ENCODE measurements around the gene KRTAP12-3.
"Not testable (repeated sequence)": the region's sequence is repeated elsewhere in the genome, so short reads cannot be mapped to it uniquely, and the experiment has no call there.

The KRTAP12-3 gene

GRCh38 chr21:44650973-44651675 is 6.6 kb upstream of the KRTAP12-3 start:
- DNase-seq (ENCODE audit: low read depth): no peak

DNA sequence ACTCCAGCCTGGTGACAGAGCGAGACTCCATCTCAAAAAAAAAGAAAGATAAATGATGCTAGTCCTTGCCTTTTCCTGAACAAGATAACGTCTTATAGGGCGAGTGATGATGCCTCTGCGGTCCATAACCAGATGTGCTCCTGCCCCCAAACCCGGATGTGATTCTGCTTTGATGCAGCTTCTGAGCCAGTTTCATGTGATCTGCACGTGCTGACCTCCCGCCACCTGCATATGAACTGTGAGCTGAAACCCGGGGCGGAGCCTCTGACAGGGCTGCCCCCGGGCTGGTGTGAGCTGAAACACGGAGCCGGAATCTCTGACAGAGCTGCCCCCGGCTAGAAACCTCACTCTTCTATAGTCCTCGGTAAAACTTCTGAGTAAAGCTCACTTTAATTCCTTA is 4.6 kb upstream of the KRTAP12-3 start:
- DNase-seq (ENCODE audit: low read depth): no peak

DNA sequence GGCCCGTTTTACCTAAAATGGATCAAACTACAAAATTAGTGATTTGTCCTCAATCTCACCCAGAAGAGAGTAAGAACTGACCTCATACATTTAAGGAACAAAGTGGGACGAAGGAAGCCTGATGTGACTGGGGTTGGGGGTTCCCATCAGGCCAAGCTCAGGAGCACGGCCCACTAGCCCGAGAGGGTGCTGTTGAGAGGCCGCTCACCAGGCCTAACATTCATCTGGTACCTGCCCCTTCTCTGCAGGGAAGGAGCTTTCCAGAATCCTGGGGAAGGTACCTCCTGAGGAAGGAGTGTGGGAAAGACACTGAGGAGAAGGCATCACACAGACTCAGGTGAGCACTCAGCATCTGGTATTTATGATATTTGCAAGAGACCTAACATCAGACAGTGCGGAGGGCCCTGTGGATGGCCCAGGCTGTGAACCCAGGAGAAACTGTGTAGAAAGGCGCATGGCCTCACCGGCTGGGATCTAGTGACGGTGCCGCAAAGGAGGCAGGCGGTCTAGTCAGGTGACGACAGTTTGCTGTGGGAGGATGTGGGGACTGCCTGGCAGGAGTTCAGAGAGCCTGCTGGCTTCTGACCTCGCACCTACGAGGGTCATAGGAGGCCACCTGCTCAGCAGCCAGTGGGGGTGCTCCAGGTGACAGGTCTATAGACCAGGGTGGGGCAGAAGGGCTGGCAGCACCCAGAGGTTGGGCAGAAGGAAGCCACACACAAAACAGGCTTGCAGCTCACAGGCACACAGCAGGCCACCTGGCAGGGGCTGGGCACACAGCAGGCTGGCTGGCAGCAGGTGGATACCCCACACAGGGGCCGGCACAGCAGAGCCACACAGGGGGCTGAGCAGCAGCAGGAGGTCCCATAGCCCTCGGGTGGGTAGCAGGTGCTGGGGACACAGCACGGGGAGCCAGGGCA is 3.8 kb upstream of the KRTAP12-3 start:
- peak; percentile 73 for DNase-seq (ENCODE audit: low read depth)

DNA sequence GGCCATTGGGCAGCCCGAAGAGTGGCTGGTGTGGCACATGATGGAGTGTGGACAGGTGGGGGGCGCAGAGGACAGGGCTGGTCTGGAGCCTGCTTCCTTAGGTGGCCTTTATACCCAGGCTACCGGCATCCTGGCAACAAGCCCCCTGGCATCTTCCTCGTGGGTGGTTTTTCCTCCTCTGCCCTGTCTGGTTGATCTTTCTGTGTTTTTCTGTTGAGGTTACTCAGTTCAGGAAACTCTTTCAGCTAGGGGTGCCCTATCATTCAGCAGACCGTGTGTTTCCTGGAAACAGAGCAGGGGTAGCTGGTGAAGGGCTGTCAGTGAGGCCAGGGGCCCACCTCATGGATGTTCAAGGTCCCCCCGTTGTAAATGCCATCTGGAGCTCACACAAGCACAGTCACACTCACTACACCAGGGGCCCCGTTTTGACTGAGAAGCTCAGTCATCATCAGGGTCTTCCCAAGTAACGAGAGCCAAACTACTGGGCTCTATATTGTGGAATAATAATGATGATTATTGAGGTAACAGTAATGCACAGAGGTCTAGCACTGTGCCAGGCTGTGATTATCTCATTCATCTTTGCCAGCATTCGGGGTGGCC is 3.1 kb upstream of the KRTAP12-3 start, which contains the start of gene KRTAP12-4:
KRTAP12-4 (minus strand) TSS at position 84 of the 600 bp plus-strand sequence; CDS start at position 39, 45 bp downstream.
- no peak for DNase-seq (ENCODE audit: low read depth)

DNA sequence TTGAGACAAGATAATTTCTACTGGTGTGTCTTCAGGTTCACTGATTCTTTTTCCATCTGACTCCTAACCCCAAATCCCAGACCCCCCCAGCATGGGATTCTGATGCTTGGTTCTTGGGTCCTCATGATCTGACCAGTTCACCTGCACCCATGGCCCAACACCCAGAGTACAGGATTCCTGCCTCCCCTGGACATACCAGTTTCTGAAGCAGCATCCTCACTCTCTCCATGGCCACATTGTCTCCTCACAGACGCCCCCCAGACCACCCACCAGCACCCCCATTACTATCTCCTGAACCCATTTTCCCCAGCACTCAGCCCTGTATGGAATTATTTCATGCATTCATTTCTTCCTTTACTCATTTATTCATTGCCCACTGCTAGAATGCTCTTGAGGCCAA is 864 bp upstream of the KRTAP12-3 start:
- DNase-seq (ENCODE audit: low read depth): no peak

- DNase-seq (ENCODE audit: low read depth): no peak
Observed at GRCh38 chr21:44658541-44658910, 794 bp downstream of the KRTAP12-3 start.

DNA sequence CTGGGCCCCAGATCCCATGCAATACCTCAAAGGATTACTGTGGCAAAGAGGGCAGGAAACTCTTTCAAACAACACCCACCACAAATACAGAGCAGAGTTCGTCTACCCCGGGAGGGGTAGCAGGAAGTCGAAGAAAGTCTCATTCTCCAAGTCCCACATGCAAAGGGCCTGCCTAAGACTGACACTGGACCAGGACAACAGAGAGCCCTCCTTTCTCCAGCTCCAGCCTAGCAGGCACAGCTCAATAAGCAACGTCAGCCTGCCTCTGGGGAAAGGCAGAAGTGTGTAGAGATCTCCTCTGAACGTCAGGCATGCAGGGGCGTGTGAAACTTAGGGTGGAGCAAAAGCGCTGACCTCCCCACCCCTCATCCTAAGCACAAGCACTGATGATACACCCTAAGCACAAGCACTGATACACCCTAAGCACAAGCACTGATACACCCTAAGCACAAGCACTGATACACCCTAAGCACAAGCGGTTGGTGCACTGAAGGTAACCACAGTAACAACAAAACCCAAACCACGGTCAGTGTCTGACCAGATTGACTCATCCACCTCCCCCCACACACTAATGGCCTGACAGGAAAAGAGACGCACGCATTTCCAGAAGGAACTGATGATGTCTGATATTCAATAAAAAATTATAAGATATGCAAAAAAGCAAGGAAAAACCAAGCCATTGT is 1.3 kb downstream of the KRTAP12-3 start:
- no peak for DNase-seq (ENCODE audit: low read depth)

DNA sequence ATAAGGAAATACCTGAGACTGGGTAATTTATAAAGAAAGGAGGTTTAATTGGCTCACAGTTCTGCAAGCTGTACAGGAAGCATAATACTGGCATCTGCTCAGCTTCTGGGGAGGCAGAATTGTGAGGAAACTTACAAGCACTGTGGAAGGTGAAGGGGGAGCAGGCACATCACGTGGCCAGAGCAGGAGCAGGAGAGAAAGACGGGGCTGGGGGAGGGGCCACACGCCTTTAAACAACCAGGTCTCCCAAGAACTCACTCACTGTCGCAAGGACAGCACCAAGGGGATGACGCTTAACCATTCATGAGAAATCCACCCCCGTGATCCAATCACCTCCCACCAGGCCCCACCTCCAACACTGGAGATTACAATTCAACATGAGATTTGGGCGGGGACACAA is 3.8 kb downstream of the KRTAP12-3 start:
- DNase-seq (ENCODE audit: low read depth): not testable (repeated sequence)

DNA sequence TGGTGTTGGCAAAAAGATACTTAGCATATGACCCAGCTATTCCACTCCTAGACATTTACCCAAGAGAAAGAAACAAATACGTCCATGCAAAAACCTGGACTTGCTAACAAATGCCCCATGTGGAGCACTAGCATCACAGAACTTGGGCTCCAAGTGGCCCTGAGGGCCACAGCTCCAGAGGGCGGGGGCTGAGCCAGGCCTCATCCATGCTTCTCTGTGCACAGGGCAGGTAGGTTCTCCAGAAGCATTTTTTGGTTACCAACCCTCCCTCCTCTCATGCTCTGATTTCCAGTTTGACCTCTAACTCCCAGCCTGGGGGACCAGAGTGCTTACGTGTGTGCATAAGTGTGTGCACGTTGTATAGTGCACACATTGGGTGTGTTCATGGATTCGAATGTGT is 7.0 kb downstream of the KRTAP12-3 start:
- DNase-seq (ENCODE audit: low read depth): no peak

DNA sequence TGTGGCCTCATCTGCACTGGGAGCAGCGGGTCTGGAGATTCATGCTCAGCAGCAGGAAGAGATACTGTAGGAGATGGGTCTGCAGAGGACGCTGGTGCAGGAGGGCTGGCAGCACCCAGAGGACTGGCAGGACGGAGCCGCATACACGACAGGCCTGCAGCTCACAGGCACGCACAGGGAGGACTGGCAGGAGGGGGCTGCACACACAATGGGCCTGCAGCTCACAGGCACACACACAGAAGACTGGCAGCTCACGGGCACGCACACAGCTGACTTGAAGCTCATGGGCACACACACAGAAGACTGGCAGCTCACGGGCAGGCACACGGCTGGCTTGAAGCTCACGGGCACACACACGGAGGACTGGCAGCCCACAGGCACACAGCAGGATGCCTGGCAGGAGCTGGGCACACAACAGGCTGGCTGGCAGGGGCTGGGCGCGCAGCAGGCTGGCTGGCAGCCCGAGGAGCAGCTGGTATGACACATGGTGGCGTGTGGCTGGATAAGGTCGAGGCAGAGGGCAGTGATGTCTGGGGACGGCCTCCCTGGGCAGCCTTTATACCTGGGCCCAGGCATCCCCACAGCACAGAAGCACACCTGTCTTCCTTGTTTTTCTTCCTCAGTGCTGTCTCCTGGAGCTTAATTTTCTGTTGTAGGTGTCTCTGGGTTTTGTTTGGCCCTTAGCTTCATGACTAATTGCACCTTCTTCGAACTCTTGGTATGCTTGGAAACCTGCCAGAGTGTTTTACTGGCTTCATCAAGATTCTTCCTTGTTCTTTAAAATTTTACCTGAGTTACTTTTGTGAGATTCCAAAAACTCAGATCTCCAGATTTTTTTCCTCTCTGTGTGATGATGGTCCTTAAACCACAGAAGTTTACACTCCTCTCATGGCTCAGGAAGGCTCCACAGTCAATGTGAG is 8.9 kb downstream of the KRTAP12-3 start, which contains the start of gene KRTAP12-2:
KRTAP12-2 (minus strand) TSS at position 527 of the 920 bp plus-strand sequence; CDS start at position 486, 41 bp downstream.
- DNase-seq (ENCODE audit: low read depth): no peak

DNA sequence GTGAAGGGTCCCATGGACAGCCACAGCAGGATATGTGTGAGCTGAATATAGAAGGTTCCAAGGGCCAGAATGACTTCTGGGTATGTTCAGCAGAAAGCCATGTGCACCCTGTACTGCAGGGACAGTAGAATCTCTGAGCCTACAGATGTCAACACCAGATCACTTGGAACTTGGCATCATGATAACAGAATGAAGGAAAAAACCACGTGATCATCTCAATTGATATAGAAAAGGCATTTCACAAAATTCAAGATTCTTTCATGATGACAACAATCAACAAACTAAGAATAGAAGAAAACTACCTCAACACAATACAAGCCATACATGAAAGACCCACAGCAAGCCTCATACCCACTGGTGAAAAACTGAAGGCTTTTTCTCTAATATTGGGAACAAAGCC is 9.9 kb downstream of the KRTAP12-3 start:
- no peak for DNase-seq (ENCODE audit: low read depth)

DNA sequence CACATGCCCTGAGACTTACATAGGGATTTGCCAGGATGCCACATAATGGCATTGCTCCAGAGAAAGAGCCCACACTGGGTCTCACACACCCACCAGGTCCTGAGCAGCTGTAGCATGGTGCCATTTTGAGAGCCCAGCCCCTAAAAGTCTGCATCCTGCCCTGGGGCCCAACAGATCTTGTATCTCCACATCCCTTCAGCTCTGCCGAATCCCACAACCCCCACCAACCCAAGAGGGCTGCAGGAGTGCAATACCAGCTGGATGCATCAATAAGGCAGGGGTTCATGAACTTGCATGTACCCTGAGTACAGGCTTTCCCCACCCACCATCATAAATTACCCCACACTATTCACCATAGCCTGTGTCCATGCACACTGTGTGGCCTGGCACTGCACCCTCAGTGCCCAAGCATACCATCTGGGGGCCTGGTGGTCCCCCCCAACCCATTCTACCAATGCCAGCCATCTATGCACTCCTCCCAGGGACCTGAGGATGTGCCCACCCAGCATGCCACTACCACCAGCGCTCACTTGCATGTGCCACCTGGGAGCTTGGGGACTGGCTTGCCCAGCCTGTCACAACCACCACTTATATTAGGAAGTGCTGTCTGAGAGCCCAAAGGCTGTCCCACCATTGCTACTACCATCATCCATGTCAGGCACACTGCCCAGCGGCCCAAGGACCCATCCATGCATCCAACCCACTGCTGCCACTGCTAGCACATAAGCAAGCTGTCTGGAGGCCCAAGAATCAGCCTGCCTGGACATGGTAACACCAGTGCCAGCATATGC is 13.1 kb downstream of the KRTAP12-3 start:
- no peak for DNase-seq (ENCODE audit: low read depth)

DNA sequence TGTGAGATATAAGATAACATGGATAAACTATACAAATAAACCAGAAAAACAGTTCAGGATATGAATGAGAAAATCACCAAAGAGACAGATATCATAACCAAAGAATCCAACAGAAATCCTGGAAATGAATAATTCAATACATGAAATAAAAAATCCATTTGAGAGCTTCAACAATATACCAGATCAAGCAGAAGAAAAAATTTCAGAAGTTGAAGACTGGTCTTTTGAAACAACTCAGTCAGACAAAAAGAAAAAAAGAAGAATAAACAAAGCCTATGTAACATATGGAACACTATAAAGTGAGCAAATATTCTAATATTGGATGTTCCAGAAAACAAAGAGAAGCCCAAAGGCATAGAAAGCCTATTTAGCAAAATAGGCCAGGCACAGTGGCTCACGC is 14.2 kb downstream of the KRTAP12-3 start:
- DNase-seq (ENCODE audit: low read depth): no peak

- no peak for DNase-seq (ENCODE audit: low read depth)
Observed at GRCh38 chr21:44677881-44678280, 20.1 kb downstream of the KRTAP12-3 start.

GRCh38 chr21:44681152-44681551 is 23.4 kb downstream of the KRTAP12-3 start:
- no peak for DNase-seq (ENCODE audit: low read depth)

DNA sequence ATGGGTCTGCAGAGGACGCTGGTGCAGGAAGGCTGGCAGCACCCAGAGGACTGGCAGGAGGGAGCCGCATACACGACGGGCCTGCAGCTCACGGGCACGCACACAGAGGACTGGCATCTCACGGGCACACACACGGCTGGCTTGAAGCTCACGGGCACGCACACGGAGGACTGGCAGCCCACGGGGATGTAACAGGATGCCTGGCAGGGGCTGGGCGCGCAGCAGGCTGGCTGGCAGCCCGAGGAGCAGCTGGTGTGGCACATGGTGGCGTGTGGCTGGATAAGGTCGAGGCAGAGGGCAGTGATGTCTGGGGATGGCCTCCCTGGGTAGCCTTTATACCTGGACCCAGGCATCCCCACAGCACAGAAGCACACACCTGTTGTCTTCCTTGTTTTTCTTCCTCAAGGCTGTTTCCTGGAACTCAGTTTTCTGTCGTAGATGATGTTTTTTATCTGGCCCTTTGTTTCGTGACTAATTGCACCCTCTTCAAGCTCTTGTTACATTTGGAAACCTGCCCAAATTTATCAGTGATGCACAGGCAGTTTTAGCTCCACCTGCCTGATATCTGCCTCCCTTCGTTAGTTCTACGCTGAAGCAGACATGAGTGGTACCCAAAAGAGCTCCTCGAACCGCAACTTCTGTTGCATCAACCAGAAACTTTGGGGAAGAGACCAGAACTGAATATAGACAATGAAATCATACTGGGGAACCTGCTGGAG is 24.3 kb downstream of the KRTAP12-3 start, which contains the start of gene KRTAP12-1:
KRTAP12-1 (minus strand) TSS at position 303 of the 719 bp plus-strand sequence; CDS start at position 263, 40 bp downstream.
- DNase-seq (ENCODE audit: low read depth): no peak

DNA sequence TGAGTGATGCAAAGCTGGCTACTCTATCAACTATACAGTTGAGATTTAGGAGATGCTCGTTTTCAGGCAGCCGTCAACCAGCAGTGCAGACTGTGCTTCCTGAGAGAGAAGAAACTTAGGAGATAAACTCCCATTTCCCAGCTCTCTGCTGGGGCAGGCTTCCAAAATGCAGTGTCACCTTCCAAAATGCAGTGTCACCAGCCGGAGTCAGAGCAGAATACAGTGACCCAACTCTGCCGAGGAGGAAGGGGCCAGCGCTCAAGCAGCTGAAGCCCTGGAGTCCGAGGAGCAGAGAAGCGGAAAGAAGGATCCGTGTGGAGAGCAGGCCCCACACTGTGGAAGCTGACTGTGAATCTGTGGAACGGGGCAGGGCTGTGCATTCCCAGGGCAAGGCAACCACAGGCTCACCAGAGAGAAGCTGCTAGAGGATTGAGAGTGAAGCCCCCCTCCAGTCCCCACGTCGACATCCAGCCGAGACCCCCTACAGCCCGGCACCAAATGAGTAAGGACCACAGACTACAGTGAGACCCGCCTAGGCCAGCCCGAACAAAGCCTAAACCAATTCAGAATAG is 24.9 kb downstream of the KRTAP12-3 start:
- no peak for DNase-seq (ENCODE audit: low read depth)

DNA sequence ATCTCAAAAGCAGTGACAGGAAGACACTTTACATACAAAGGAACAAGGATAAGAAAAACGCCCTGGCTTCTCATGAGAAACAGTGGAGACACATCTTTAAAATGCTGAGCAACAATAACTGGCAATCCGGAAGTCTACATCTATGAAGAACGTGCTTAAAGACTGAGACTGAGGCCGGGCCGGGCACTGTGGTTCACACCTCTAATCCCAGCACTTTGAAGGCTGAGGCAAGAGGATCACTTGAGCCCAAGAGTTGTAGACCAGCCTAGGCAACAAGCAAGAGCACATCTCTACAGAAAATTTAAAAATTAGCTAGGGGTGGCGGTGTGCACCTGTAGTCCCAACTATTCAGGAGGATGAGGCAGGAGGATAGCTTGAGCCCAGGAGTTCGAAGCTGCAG is 26.3 kb downstream of the KRTAP12-3 start:
- no peak for DNase-seq (ENCODE audit: low read depth)

GRCh38 chr21:44684483-44684882 is 26.8 kb downstream of the KRTAP12-3 start:
- DNase-seq (ENCODE audit: low read depth): no peak

Measured in T-helper 22 cell (primary cell).